ENCODE results near the gene PDE4B.
A peak's percentile ranks its signal among the peaks of the same experiment; 100 is the strongest.

Gene PDE4B

GRCh38 chr1:66245691-66246090 lies 453.0 kb downstream of the PDE4B start:
- no peak for DNase-seq

- DNase-seq, result no peak
Measured at GRCh38 chr1:66246351-66247269, 453.9 kb downstream of the PDE4B start.

- DNase-seq, result no peak
Measured at GRCh38 chr1:66247415-66248208, 454.9 kb downstream of the PDE4B start.

GRCh38 chr1:66248257-66248656 lies 455.6 kb downstream of the PDE4B start:
- DNase-seq, result no peak

- DNase-seq, result no peak
Measured at GRCh38 chr1:66248746-66249145, 456.1 kb downstream of the PDE4B start.

- no peak for DNase-seq
Measured at GRCh38 chr1:66250075-66250474, 457.4 kb downstream of the PDE4B start.

- no peak for DNase-seq
Measured at GRCh38 chr1:66250478-66250877, 457.8 kb downstream of the PDE4B start.

- DNase-seq, result no peak
Measured at GRCh38 chr1:66251546-66251945, 458.9 kb downstream of the PDE4B start.

- DNase-seq, result peak; percentile 80
Measured at GRCh38 chr1:66253330-66253921, 460.7 kb downstream of the PDE4B start.

GRCh38 chr1:66254785-66255184 lies 462.1 kb downstream of the PDE4B start:
- no peak for DNase-seq

GRCh38 chr1:66256629-66257572 lies 464.2 kb downstream of the PDE4B start:
- DNase-seq, result no peak

GRCh38 chr1:66258404-66259105 lies 465.9 kb downstream of the PDE4B start:
- no peak for DNase-seq

- DNase-seq, result no peak
Measured at GRCh38 chr1:66261364-66261763, 468.7 kb downstream of the PDE4B start.

GRCh38 chr1:66262208-66262963 lies 469.7 kb downstream of the PDE4B start:
- no peak for DNase-seq

GRCh38 chr1:66265268-66265667 lies 472.6 kb downstream of the PDE4B start:
- DNase-seq, result no peak

GRCh38 chr1:66265796-66266195 lies 473.1 kb downstream of the PDE4B start:
- DNase-seq, result no peak

- no peak for DNase-seq
Measured at GRCh38 chr1:66266350-66266749, 473.7 kb downstream of the PDE4B start.

- no peak for DNase-seq
Measured at GRCh38 chr1:66266756-66267155, 474.1 kb downstream of the PDE4B start.

- DNase-seq, result peak; percentile 82
Measured at GRCh38 chr1:66267201-66267940, 474.7 kb downstream of the PDE4B start.

- no peak for DNase-seq
Measured at GRCh38 chr1:66269222-66269621, 476.5 kb downstream of the PDE4B start.
